Fibroblast of lung (primary cell): Measurements from ENCODE around the gene CCDC54.

Source experiments
- EZH2 ChIP-seq: IDR thresholded peaks from 2 replicates; pipeline ENCODE4 v1.5.1; 2012; ENCODE audit warnings: low read length, control low read depth, mild to moderate bottlenecking; ENCODE audit errors: missing control alignments
- TF ChIP-seq, protein P1 (sequence below), 2 donors: IDR thresholded peaks in 1 of 2; conservative IDR thresholded peaks in 1 of 2; 1 replicate in 1 of 2; 2 replicates in 1 of 2; pipeline ENCODE4 v1.5.1; 2011 to 2012; ENCODE audit warnings: low read length in 2 of 2, control low read depth in 1 of 2, inconsistent platforms in 1 of 2, low read depth in 1 of 2, mild to moderate bottlenecking in 1 of 2

GRCh38 chr3:107372506-107372905 is 4.7 kb upstream of the CCDC54 start:
- TF ChIP-seq, protein P1, sequence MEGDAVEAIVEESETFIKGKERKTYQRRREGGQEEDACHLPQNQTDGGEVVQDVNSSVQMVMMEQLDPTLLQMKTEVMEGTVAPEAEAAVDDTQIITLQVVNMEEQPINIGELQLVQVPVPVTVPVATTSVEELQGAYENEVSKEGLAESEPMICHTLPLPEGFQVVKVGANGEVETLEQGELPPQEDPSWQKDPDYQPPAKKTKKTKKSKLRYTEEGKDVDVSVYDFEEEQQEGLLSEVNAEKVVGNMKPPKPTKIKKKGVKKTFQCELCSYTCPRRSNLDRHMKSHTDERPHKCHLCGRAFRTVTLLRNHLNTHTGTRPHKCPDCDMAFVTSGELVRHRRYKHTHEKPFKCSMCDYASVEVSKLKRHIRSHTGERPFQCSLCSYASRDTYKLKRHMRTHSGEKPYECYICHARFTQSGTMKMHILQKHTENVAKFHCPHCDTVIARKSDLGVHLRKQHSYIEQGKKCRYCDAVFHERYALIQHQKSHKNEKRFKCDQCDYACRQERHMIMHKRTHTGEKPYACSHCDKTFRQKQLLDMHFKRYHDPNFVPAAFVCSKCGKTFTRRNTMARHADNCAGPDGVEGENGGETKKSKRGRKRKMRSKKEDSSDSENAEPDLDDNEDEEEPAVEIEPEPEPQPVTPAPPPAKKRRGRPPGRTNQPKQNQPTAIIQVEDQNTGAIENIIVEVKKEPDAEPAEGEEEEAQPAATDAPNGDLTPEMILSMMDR (conservative IDR thresholded peaks at IDR 0.05 in 1 of 2, IDR thresholded peaks at IDR 0.05 in 1 of 2; ENCODE audit: low read depth in 1 of 2, low read length in 2 of 2), result no peak
- no peak for TF ChIP-seq EZH2
